ENCODE data around the gene ARID1B. TPM values are rescaled to one million over a fixed set of nuclear protein-coding genes. Genes with fewer than 3 reads are reported as not detected.

Gene ARID1B
- total and polyA plus RNA-seq, 2 of the 13 experiments (the other 11 are each of a cell fraction or from before 2014, with no cell fraction given) = 20.1 to 32.6 TPM

DNA sequence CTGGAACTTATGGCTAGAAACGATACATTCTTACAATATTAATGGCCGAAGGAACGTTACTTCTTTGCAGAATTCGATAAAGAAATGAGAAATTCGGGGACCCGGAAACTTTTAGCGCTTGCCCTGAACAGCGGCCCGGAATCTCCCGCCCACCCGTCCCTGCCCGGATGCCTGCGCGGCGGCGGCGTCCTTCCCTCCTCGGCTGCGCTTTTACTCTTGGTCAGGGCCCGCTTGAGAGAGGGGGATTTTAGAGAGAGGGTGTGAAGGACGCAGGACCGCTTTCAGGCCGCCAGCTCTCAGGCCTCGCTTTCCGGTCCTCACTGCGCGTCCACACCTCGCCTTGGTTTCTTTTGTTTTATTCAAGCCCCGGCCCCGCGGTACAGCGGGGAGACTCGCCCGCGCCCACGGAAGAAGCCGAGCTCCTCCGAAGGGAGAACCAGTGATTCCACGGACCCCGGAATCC, 243.7 kb downstream of the ARID1B start (continued):
- TF ChIP-seq, protein P1, sequence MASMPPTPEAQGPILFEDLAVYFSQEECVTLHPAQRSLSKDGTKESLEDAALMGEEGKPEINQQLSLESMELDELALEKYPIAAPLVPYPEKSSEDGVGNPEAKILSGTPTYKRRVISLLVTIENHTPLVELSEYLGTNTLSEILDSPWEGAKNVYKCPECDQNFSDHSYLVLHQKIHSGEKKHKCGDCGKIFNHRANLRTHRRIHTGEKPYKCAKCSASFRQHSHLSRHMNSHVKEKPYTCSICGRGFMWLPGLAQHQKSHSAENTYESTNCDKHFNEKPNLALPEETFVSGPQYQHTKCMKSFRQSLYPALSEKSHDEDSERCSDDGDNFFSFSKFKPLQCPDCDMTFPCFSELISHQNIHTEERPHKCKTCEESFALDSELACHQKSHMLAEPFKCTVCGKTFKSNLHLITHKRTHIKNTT (CRISPR knock-in tag; IDR thresholded peaks at IDR 0.05) = no peak
- TF ChIP-seq POLR2G (IDR thresholded peaks at IDR 0.05; ENCODE audit: low read depth, low read length) (no peak), ZNF547 (CRISPR knock-in tag; IDR thresholded peaks at IDR 0.05) (no peak), ZNF850 (CRISPR knock-in tag; conservative IDR thresholded peaks at IDR 0.05) (no peak), GABPA (IDR thresholded peaks at IDR 0.05; ENCODE audit: low read depth, low read length) (no peak), GABPA (CRISPR knock-in tag; IDR thresholded peaks at IDR 0.05; ENCODE audit: low read depth) (peak; percentile 61; the same call in 1 of the 2 replicates), ZNF713 (CRISPR knock-in tag; IDR thresholded peaks at IDR 0.05) (peak; percentile 69; the same call in 1 of the 2 replicates), ZNF224 (CRISPR knock-in tag; IDR thresholded peaks at IDR 0.05) (peak; percentile 84), ZFP90 (CRISPR knock-in tag; IDR thresholded peaks at IDR 0.05; ENCODE audit: borderline replicate concordance) (no peak), KDM1A (CRISPR knock-in tag; IDR thresholded peaks at IDR 0.05) (no peak), TAF15 (IDR thresholded peaks at IDR 0.05; ENCODE audit: low read depth, low read length, poor library complexity, severe bottlenecking) (peak; percentile 46), CC2D1A (CRISPR knock-in tag; IDR thresholded peaks at IDR 0.05) (no peak)
- TF ChIP-seq, protein P2, sequence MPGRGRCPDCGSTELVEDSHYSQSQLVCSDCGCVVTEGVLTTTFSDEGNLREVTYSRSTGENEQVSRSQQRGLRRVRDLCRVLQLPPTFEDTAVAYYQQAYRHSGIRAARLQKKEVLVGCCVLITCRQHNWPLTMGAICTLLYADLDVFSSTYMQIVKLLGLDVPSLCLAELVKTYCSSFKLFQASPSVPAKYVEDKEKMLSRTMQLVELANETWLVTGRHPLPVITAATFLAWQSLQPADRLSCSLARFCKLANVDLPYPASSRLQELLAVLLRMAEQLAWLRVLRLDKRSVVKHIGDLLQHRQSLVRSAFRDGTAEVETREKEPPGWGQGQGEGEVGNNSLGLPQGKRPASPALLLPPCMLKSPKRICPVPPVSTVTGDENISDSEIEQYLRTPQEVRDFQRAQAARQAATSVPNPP (CRISPR knock-in tag; IDR thresholded peaks at IDR 0.05) = 0 out of 2 replicates have a peak, but pooled peaks have one; percentile 47
- TF ChIP-seq, protein P3, sequence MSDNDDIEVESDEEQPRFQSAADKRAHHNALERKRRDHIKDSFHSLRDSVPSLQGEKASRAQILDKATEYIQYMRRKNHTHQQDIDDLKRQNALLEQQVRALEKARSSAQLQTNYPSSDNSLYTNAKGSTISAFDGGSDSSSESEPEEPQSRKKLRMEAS (IDR thresholded peaks at IDR 0.05) = peak; percentile 6; the same call in 1 of the 2 replicates
- TF ChIP-seq, protein P4, sequence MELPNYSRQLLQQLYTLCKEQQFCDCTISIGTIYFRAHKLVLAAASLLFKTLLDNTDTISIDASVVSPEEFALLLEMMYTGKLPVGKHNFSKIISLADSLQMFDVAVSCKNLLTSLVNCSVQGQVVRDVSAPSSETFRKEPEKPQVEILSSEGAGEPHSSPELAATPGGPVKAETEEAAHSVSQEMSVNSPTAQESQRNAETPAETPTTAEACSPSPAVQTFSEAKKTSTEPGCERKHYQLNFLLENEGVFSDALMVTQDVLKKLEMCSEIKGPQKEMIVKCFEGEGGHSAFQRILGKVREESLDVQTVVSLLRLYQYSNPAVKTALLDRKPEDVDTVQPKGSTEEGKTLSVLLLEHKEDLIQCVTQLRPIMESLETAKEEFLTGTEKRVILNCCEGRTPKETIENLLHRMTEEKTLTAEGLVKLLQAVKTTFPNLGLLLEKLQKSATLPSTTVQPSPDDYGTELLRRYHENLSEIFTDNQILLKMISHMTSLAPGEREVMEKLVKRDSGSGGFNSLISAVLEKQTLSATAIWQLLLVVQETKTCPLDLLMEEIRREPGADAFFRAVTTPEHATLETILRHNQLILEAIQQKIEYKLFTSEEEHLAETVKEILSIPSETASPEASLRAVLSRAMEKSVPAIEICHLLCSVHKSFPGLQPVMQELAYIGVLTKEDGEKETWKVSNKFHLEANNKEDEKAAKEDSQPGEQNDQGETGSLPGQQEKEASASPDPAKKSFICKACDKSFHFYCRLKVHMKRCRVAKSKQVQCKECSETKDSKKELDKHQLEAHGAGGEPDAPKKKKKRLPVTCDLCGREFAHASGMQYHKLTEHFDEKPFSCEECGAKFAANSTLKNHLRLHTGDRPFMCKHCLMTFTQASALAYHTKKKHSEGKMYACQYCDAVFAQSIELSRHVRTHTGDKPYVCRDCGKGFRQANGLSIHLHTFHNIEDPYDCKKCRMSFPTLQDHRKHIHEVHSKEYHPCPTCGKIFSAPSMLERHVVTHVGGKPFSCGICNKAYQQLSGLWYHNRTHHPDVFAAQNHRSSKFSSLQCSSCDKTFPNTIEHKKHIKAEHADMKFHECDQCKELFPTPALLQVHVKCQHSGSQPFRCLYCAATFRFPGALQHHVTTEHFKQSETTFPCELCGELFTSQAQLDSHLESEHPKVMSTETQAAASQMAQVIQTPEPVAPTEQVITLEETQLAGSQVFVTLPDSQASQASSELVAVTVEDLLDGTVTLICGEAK (IDR thresholded peaks at IDR 0.05) = no peak
- TF ChIP-seq, protein P4 (CRISPR knock-in tag; IDR thresholded peaks at IDR 0.05) = 0 out of 2 replicates have a peak, but pooled peaks have one; percentile 25
- TF ChIP-seq, protein P5, sequence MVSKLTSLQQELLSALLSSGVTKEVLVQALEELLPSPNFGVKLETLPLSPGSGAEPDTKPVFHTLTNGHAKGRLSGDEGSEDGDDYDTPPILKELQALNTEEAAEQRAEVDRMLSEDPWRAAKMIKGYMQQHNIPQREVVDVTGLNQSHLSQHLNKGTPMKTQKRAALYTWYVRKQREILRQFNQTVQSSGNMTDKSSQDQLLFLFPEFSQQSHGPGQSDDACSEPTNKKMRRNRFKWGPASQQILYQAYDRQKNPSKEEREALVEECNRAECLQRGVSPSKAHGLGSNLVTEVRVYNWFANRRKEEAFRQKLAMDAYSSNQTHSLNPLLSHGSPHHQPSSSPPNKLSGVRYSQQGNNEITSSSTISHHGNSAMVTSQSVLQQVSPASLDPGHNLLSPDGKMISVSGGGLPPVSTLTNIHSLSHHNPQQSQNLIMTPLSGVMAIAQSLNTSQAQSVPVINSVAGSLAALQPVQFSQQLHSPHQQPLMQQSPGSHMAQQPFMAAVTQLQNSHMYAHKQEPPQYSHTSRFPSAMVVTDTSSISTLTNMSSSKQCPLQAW (CRISPR knock-in tag; IDR thresholded peaks at IDR 0.05) = peak; percentile 74
